Vagina (tissue), 2 donors: ENCODE results near the gene SSMEM1.

Experiments used
- CTCF ChIP-seq, 3 experiments: fragments of 450-650 bp in 2 of 3; fragments of 200-600 bp in 1 of 3; sonication (generic) in 1 of 3; IDR thresholded peaks; one replicate each; pipeline ENCODE4 v1.5.1; 2017 to 2019; ENCODE audit warnings: antibody characterized with exemption in 3 of 3, mild to moderate bottlenecking in 2 of 3, moderate library complexity in 2 of 3
- POLR2A ChIP-seq, 2 donors: fragments of 450-650 bp; IDR thresholded peaks; one replicate each; pipeline ENCODE4 v1.6.1; 2017; ENCODE audit warnings: antibody characterized with exemption in 2 of 2, mild to moderate bottlenecking in 2 of 2, moderate library complexity in 2 of 2
- POLR2AphosphoS5 ChIP-seq, 2 donors: sonication (generic); formaldehyde crosslinking; IDR thresholded peaks; one replicate each; pipeline ENCODE4 v1.9.0; 2017; ENCODE audit warnings: antibody characterized with exemption in 2 of 2, mild to moderate bottlenecking in 2 of 2, low read depth in 1 of 2; ENCODE audit not compliant: insufficient read depth in 1 of 2

GRCh38 chr7:130216025-130216424 lies 8.4 kb downstream of the SSMEM1 start:
- TF ChIP-seq CTCF (IDR thresholded peaks at IDR 0.05) (no peak), POLR2AphosphoS5 (IDR thresholded peaks at IDR 0.05; ENCODE audit: insufficient read depth in 1 of 2, low read depth in 1 of 2) (no peak), POLR2A (IDR thresholded peaks at IDR 0.05) (no peak)
